SK-N-SH (cell line): ENCODE measurements around the gene TMEM72.

Experiments used
- PBX3 ChIP-seq: IDR thresholded peaks from 2 replicates; pipeline ENCODE4; 2012
- SMC3 ChIP-seq: IDR thresholded peaks from 2 replicates; pipeline ENCODE4 v1.6.1; 2012; ENCODE audit warnings: low read depth, low read length, improper control_type of control experiment
- TAF1 ChIP-seq: IDR thresholded peaks from 2 replicates; pipeline ENCODE4 v1.6.1; 2012; ENCODE audit warnings: low read depth, mild to moderate bottlenecking, low read length, moderate library complexity, borderline replicate concordance
- TF ChIP-seq, protein P1 (sequence below): IDR thresholded peaks from 2 replicates; pipeline ENCODE4 v1.6.1; 2012; ENCODE audit warnings: mild to moderate bottlenecking, low read depth, low read length, moderate library complexity

- TF ChIP-seq SMC3, result no peak
- TF ChIP-seq, protein P1, sequence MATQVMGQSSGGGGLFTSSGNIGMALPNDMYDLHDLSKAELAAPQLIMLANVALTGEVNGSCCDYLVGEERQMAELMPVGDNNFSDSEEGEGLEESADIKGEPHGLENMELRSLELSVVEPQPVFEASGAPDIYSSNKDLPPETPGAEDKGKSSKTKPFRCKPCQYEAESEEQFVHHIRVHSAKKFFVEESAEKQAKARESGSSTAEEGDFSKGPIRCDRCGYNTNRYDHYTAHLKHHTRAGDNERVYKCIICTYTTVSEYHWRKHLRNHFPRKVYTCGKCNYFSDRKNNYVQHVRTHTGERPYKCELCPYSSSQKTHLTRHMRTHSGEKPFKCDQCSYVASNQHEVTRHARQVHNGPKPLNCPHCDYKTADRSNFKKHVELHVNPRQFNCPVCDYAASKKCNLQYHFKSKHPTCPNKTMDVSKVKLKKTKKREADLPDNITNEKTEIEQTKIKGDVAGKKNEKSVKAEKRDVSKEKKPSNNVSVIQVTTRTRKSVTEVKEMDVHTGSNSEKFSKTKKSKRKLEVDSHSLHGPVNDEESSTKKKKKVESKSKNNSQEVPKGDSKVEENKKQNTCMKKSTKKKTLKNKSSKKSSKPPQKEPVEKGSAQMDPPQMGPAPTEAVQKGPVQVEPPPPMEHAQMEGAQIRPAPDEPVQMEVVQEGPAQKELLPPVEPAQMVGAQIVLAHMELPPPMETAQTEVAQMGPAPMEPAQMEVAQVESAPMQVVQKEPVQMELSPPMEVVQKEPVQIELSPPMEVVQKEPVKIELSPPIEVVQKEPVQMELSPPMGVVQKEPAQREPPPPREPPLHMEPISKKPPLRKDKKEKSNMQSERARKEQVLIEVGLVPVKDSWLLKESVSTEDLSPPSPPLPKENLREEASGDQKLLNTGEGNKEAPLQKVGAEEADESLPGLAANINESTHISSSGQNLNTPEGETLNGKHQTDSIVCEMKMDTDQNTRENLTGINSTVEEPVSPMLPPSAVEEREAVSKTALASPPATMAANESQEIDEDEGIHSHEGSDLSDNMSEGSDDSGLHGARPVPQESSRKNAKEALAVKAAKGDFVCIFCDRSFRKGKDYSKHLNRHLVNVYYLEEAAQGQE, result no peak
- no peak for TF ChIP-seq PBX3
- no peak for TF ChIP-seq TAF1
Measured at GRCh38 chr10:44956717-44957706, 45.9 kb downstream of the TMEM72 start.
